GM19438 (cell line): ENCODE results near the gene PPP3CA.

ENCODE experiments used
- ATAC-seq: cut with Tn5 transposase; IDR thresholded peaks from one replicate; pipeline ENCODE4 v1.9.1; 2021; ENCODE audit warnings: low read depth; ENCODE audit not compliant: unreplicated experiment

Gene PPP3CA

GRCh38 chr4:101332424-101332823, 14.9 kb downstream of the PPP3CA start:
- no peak for ATAC-seq

DNA sequence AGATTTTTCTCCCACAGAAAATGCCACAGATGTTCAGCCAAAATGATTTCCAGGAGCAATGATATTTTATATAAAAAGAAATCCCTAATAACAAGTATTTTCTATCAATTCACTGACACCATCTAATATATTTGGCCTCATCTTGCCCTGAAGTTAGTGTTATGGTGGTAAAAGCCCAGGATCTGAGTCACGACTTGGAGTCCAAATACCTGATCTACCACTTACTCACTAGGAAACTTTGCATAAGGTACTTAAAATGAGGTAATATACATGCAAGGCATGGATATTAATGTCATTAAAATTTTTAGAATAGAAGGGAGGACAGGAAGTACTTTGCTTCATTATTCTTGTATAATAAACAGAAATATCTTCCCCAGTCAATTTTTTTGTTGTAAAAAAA, 16.3 kb downstream of the PPP3CA start:
- no peak for ATAC-seq

GRCh38 chr4:101329592-101329991, 17.7 kb downstream of the PPP3CA start:
- ATAC-seq: no peak

DNA sequence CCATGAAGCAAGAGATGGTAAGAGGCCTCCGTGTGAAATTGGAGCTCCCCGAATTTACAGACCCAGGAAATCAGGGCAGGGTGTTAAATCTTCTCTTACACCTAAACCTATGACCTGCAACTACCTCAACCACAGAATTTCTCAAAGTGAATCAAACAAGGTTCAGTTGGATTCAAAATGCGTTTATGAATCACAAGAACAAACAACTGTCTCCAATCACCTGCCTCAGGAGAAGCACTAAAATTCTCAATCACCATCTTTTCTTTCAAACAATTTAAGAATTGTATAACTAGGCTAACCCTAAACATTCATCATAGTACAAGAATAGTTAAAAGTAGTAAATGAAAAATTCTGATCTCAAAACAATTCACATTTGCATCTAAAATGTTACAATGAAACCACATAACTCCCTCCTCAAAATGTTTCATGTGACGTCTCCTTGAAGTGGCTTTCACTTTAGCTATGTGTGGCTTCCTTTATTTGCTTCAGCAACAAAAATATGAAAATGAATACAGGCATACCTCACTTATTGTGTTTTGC, 19.2 kb downstream of the PPP3CA start:
- ATAC-seq: peak; percentile 88

DNA sequence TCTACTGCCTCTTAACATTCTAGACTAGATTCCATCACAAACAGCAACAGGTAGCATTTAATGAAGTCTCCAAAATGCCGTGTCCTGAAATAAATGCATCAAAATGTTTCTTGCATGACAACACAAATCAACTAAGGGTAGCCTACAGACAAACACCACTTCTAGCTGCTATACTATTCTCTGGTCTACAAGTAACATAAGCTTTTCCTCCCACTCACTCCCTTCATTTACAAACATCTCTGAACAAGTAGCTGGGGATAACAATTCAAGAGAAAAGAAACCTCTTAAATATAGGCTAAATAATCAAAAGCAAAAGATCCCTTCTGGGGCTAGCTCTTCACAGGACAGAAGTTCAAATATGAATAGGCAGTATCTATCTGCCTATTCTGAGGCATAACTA, 20.8 kb downstream of the PPP3CA start:
- no peak for ATAC-seq

DNA sequence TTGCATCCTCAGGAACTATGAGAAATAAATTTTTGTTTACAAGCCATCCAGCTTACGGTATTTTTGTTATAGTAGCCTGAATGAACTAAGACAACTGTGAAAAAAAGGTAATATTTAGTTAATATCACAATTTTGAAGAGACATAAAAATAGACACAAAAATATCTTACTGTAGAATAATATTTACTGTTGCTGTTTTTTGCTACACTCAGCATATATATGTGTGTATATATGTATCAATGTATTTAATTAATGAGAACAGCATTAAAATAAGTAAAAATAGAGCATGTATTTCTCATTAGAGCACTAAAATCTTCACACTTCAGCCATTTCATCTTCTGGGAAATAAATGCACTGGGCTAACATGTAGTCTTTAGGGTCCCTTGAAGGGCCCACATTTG, 24.6 kb downstream of the PPP3CA start:
- ATAC-seq: no peak

DNA sequence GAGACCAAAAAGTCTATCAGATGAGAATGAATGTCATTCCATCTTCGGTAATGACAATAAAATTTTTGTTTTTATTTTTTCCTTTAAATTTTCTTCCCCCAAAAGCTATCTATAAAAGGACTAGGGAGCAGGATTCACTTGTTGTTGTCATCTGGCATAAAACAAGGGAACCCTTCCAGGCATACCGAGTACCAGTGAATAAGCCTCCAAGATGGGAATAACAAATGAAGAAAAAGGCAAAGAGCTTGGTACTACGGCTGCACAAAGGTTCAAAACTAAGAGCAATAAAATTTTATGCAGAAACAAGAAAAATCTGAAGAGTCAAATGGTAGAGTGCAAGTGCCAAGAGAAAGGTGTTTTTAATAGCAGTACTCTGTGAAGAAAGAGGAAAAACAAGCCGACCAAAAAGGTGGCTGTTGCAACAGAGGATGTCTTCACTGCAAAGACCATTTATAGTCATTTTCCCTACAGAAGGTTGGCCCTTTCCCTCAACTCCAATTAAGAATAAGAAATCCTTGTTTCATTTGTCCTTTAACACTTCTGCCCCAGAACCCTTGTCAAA, 25.8 kb downstream of the PPP3CA start:
- no peak for ATAC-seq

- ATAC-seq: no peak
Measured at GRCh38 chr4:101315786-101316185, 31.5 kb downstream of the PPP3CA start.

GRCh38 chr4:101315041-101315440, 32.3 kb downstream of the PPP3CA start:
- no peak for ATAC-seq

- no peak for ATAC-seq
Measured at GRCh38 chr4:101309925-101310324, 37.4 kb downstream of the PPP3CA start.

- ATAC-seq: no peak
Measured at GRCh38 chr4:101307899-101308298, 39.4 kb downstream of the PPP3CA start.

GRCh38 chr4:101306764-101307615, 40.3 kb downstream of the PPP3CA start:
- peak; percentile 8 for ATAC-seq

DNA sequence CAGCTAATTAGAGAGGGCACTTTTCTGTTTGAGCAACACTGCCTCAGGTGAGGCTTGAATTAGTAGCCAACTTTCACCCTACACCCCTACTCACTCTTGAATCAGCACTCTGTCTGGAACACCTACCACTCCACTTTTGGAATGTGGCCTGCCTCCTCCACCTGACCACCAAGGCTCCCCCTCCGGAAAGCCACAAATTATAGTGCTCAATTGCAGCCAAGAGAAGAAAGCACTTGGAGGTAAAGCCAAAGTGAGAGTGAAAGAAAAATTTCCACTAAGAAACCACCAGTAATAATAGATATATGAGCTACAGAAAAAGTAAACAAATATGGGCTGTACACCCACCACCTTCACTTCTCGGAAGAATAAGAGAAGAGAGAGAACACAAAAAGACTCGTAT, 41.1 kb downstream of the PPP3CA start:
- ATAC-seq: peak; percentile 55

DNA sequence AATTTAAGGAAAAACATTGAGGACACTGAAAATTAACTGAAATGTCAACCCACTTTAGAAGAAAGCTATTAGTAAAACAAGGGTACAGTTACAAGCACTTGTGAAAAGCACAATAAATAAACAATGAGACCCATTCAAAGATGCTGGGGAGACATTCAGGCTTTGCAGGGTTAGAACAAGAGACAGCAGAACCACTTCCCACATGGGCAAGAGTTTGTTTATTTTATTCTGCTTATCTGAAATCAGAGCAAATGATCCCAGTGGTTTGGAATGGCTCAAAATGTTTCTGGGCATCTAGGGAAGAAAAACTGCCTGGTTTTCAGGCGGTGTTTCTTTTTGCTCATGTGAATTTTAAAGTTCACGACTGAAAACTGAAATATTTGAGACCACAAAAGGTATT, 42.4 kb downstream of the PPP3CA start:
- no peak for ATAC-seq

DNA sequence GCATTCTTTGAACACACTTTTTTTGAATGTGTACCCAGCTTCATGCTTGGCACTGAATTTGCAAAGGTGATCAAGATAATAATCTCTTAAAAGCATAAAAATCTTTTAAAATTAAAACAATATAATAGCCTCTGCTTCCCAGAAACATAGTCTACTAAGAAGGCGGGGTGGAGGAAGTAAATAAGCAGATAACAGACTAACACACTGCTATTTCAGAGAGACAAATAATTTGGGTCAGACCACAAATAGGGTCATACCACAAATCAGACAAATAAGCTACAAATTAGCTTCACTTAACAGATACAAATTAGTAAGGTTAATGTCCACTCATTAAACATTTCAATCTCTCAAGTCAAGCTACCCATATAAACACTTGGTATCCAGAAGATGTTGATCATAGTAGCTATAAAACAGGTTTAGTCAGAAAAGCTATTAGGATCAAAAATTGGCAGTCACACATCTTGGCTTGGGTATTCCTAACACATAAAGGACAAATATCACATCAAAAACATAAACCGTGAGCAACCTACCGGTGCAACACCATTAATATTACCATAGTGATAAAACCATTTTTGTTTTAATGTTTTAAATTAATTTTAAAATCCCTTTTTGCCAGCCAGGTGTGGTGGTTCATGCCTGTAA, 47.3 kb downstream of the PPP3CA start:
- ATAC-seq: no peak

GRCh38 chr4:101299021-101299420, 48.3 kb downstream of the PPP3CA start:
- no peak for ATAC-seq

DNA sequence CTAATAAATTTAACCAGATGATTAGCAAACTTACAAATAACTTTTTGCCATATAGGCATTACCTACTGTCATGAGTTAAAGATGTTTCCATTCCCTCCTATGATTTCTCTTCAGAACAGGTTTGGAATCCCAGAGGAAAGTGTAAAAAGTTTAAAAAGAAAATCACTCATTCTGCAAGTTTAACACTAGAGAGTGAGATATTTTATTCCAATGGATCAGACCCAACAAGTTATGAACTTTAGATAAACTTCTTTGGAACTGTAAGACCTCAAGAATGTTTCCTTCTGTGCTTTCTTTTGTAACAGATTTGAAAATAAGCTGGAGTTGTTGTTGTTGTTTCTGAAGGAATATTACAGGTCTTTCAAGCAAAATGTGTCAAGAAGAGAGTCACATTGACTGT, 51.6 kb downstream of the PPP3CA start:
- ATAC-seq: no peak

- ATAC-seq: no peak
Measured at GRCh38 chr4:101294597-101294996, 52.7 kb downstream of the PPP3CA start.

GRCh38 chr4:101292901-101293300, 54.4 kb downstream of the PPP3CA start:
- no peak for ATAC-seq

- no peak for ATAC-seq
Measured at GRCh38 chr4:101292214-101292613, 55.1 kb downstream of the PPP3CA start.

DNA sequence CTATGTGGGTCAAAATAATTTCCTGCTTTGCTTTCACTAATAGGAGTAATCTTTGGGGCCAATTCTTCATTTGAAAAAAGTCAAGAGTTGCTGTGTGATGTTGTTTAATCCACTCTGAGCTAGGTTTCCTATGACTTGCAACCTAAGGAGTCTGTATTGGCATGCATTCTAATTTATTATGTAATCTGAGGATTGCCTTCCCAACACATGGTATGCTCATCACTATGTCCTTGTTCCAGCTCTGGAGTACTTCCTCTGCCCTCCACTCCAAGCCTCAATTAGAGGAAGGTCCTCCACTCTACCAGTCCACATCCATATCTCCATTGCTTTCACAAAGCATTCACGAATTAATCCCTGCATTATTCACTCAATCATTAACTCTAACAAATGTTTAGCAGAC, 56.1 kb downstream of the PPP3CA start:
- no peak for ATAC-seq

- no peak for ATAC-seq
Measured at GRCh38 chr4:101290654-101291053, 56.7 kb downstream of the PPP3CA start.
